ENCODE data around the gene KIF26B.

Gene KIF26B

GRCh38 chr1:245211035-245211749, 56.4 kb downstream of the KIF26B start:
- no peak for DNase-seq

- no peak for DNase-seq
Observed at GRCh38 chr1:245211761-245212160, 57.0 kb downstream of the KIF26B start.

GRCh38 chr1:245212221-245212710, 57.5 kb downstream of the KIF26B start:
- DNase-seq = no peak

- DNase-seq = peak; percentile 88
Observed at GRCh38 chr1:245213066-245213831, 58.5 kb downstream of the KIF26B start.

GRCh38 chr1:245215071-245215470, 60.3 kb downstream of the KIF26B start:
- DNase-seq = no peak

GRCh38 chr1:245216366-245217115, 61.8 kb downstream of the KIF26B start:
- DNase-seq = peak; percentile 50

- no peak for DNase-seq
Observed at GRCh38 chr1:245217853-245218608, 63.2 kb downstream of the KIF26B start.

GRCh38 chr1:245220381-245220985, 65.7 kb downstream of the KIF26B start:
- no peak for DNase-seq

- DNase-seq = no peak
Observed at GRCh38 chr1:245221805-245222204, 67.0 kb downstream of the KIF26B start.

GRCh38 chr1:245222931-245223595, 68.3 kb downstream of the KIF26B start:
- no peak for DNase-seq

- no peak for DNase-seq
Observed at GRCh38 chr1:245225322-245226202, 70.8 kb downstream of the KIF26B start.

GRCh38 chr1:245226203-245226499, 71.4 kb downstream of the KIF26B start:
- no peak for DNase-seq

GRCh38 chr1:245229051-245229450, 74.3 kb downstream of the KIF26B start:
- DNase-seq = no peak

- DNase-seq = no peak
Observed at GRCh38 chr1:245232931-245233330, 78.1 kb downstream of the KIF26B start.

- DNase-seq = peak; percentile 100
Observed at GRCh38 chr1:245234217-245235081, 79.7 kb downstream of the KIF26B start.

- DNase-seq = peak; percentile 78
Observed at GRCh38 chr1:245235156-245235555, 80.4 kb downstream of the KIF26B start.

GRCh38 chr1:245240648-245241165, 85.9 kb downstream of the KIF26B start:
- DNase-seq = no peak

- peak; percentile 23 for DNase-seq
Observed at GRCh38 chr1:245241526-245242130, 86.8 kb downstream of the KIF26B start.

GRCh38 chr1:245242989-245243388, 88.2 kb downstream of the KIF26B start:
- no peak for DNase-seq

Measured in NCI-H146 (cell line).